Endothelial cell of umbilical vein (primary cell): ENCODE measurements around the gene LRRC53. TPM values are rescaled to one million over a fixed set of nuclear protein-coding genes. Genes with fewer than 3 reads are reported as not detected.

Experiments
- BruUV-seq: library from RNA; stranded (reverse); fragments of 400-500 nt; replicated peaks from 2 replicates; lab custom pipeline; 2021; lab: Mats Ljungman, UMichigan
- CTCF ChIA-PET: fragments of 300-600, 350-600 bp; sonication (Branson Sonifier 250); formaldehyde crosslinking; loops from one replicate; lab custom pipeline; 2021; ENCODE audit warnings: antibody characterized with exemption, inconsistent platforms; lab: Charles Lee
- POLR2A ChIA-PET: fragments of 300-600, 350-600 bp; sonication (Branson Sonifier 250); formaldehyde crosslinking; loops from one replicate; lab custom pipeline; 2021; ENCODE audit warnings: antibody characterized with exemption, inconsistent platforms; lab: Charles Lee
- DNase-seq: peaks from one replicate; pipeline ENCODE4 v3.0.0-alpha.2; 2011; ENCODE audit warnings: low read depth, low spot score
- FAIRE-seq: peaks from 2 replicates; lab custom pipeline; 2011; peaks lifted over from hg19 to GRCh38; lab: Jason Lieb, UNC
- H2AFZ ChIP-seq: 2 replicates; pipeline ENCODE4 v1.6.0; 2012; ENCODE audit warnings: low read depth, low read length, control low read depth, inconsistent platforms
- H3K27ac ChIP-seq: 2 replicates; pipeline ENCODE4 v1.5.1; 2011; ENCODE audit warnings: low read depth, mild to moderate bottlenecking, control low read depth, low read length, moderate library complexity; ENCODE audit not compliant: insufficient read depth
- H3K27me3 ChIP-seq, 2 experiments: 2 replicates each; pipeline versions ENCODE4 v1.6.0 to v1.6.1; 2011; ENCODE audit warnings: low read length in 2 of 2, mixed read lengths in 1 of 2; ENCODE audit not compliant: control insufficient read depth in 2 of 2, insufficient read depth in 2 of 2
- H3K36me3 ChIP-seq, 2 experiments: 2 replicates in 1 of 2; 3 replicates in 1 of 2; pipeline ENCODE4 v1.5.1; 2011; ENCODE audit warnings: low read length in 2 of 2, mild to moderate bottlenecking in 1 of 2, moderate library complexity in 1 of 2; ENCODE audit not compliant: control insufficient read depth in 2 of 2, insufficient read depth in 2 of 2; ENCODE audit errors: extremely low read depth in 1 of 2
- H3K4me1 ChIP-seq: 3 replicates; pipeline ENCODE4 v1.5.1; 2011; ENCODE audit warnings: mild to moderate bottlenecking, low read length; ENCODE audit not compliant: control insufficient read depth, insufficient read depth; ENCODE audit errors: extremely low read depth
- H3K4me2 ChIP-seq: 2 replicates; pipeline ENCODE4 v1.6.1; 2011; ENCODE audit warnings: low read length, control low read depth, mixed read lengths; ENCODE audit not compliant: insufficient read depth
- H3K4me3 ChIP-seq, 3 experiments: fragments of 200-600 bp in 1 of 3; sonication (generic), shearing (Covaris generic) in 1 of 3; replicated peaks in 1 of 3; 2 replicates each; pipeline ENCODE4 v1.5.1; 2011 to 2016; ENCODE audit warnings: control low read depth in 3 of 3, low read length in 3 of 3, mild to moderate bottlenecking in 2 of 3, inconsistent platforms in 1 of 3, low read depth in 1 of 3, moderate library complexity in 1 of 3; ENCODE audit not compliant: insufficient read depth in 1 of 3
- H3K79me2 ChIP-seq: 2 replicates; pipeline ENCODE4 v1.6.0; 2012; ENCODE audit warnings: low read length, inconsistent platforms; ENCODE audit not compliant: control insufficient read depth, insufficient read depth
- H3K9ac ChIP-seq: replicated peaks from 2 replicates; pipeline ENCODE3; 2011; ENCODE audit warnings: low read length, control low read depth; ENCODE audit not compliant: insufficient read depth; ENCODE audit errors: extremely low read depth
- H3K9me1 ChIP-seq: replicated peaks from 3 replicates; pipeline ENCODE4 v1.6.0; 2011; ENCODE audit warnings: mild to moderate bottlenecking, low read length; ENCODE audit not compliant: control insufficient read depth, insufficient read depth; ENCODE audit errors: extremely low read depth
- H3K9me3 ChIP-seq: replicated peaks from 2 replicates; pipeline ENCODE4 v1.5.1; 2012; ENCODE audit warnings: low read length, inconsistent platforms; ENCODE audit not compliant: control insufficient read depth, insufficient read depth
- H4K20me1 ChIP-seq: replicated peaks from 2 replicates; pipeline ENCODE3; 2011; ENCODE audit warnings: mild to moderate bottlenecking, low read length; ENCODE audit not compliant: control insufficient read depth, insufficient read depth; ENCODE audit errors: extremely low read depth
- EZH2 ChIP-seq: IDR thresholded peaks from 2 replicates; pipeline ENCODE4 v1.6.1; 2012; ENCODE audit warnings: borderline replicate concordance, low read depth, mild to moderate bottlenecking, moderate library complexity, low read length, inconsistent platforms; ENCODE audit not compliant: severe bottlenecking
- FOS ChIP-seq: IDR thresholded peaks from 2 replicates; pipeline ENCODE4 v1.6.1; 2011; ENCODE audit warnings: mild to moderate bottlenecking, low read length, moderate library complexity, borderline replicate concordance; ENCODE audit not compliant: insufficient read depth
- JUN ChIP-seq: IDR thresholded peaks from 2 replicates; pipeline ENCODE4 v1.6.1; 2011; ENCODE audit warnings: borderline replicate concordance, low read depth; ENCODE audit not compliant: insufficient read length, insufficient read depth
- MAX ChIP-seq: IDR thresholded peaks from 2 replicates; pipeline ENCODE4 v1.6.1; 2011; ENCODE audit not compliant: insufficient read depth, insufficient read length
- POLR2A ChIP-seq: IDR thresholded peaks from 2 replicates; pipeline ENCODE4 v1.6.1; 2012; ENCODE audit warnings: low read depth, mild to moderate bottlenecking, control low read depth, low read length
- POLR2AphosphoS5 ChIP-seq: IDR thresholded peaks from 2 replicates; pipeline ENCODE4 v1.6.1; 2012; ENCODE audit warnings: low read depth, mild to moderate bottlenecking, control low read depth, low read length, moderate library complexity; ENCODE audit not compliant: insufficient read depth
- dilution Hi-C: fragments of 300-500 bp; cut with MboI; formaldehyde crosslinking; loops from one replicate; pipeline ENCODE4 v1.15.0; 2019; ENCODE audit warnings: low sequenced_read_pairs; ENCODE audit not compliant: extremely low pct_ligation_motif_present
- intact Hi-C: fragments of 100-400 bp; cut with micrococcal nuclease; formaldehyde crosslinking; loops from one replicate; pipeline ENCODE4 v1.10.0; 2022
- polyA plus RNA-seq, 4 experiments: library from polyadenylated mRNA; depleted of rRNA in 3 of 4; stranded (reverse) in 3 of 4; unstranded in 1 of 4; fragments of >200 nt; gene quantifications; 2 replicates each; pipeline versions ENCODE4 v1.2.1 to v1.2.3, GENCODE V29; 2011 to 2012; ENCODE audit warnings: missing spikeins in 1 of 4
- total RNA-seq: library from RNA; stranded (reverse); gene quantifications from 2 replicates; pipeline ENCODE4 v1.2.3, GENCODE V29; 2021

LRRC53 gene
- total and polyA plus RNA-seq, 2 donors (not counting 3 experiments of a cell fraction or from before 2014, with no cell fraction given) = not detected

GRCh38 chr1:74478979-74479378, 33.4 kb downstream of the LRRC53 start:
- TF ChIP-seq POLR2AphosphoS5 = no peak
- TF ChIP-seq FOS = no peak
- no peak for TF ChIP-seq POLR2A
- no peak for TF ChIP-seq EZH2
- Histone ChIP-seq H3K4me1 (no peaks in the 10 kb centered on the region), H4K20me1 (no peaks in the 10 kb centered on the region), H3K27ac (no peak overlapping the region), H3K9me1 (no peaks in the 10 kb centered on the region), H3K4me2 (no peak overlapping the region), H3K79me2 (no peaks in the 10 kb centered on the region), H2AFZ (no peak overlapping the region), H3K36me3 (no peaks in the 10 kb centered on the region), H3K27me3 (no peaks in the 10 kb centered on the region), H3K9me3 (no peaks in the 10 kb centered on the region), H3K4me3 (no peak overlapping the region), H3K9ac (no peak overlapping the region)
- FAIRE-seq = no peak
- no TSS peak for BruUV-seq
- intact Hi-C loops (no loop called here), dilution Hi-C loops (no loop called here)
- no peak for DNase-seq
- ChIA-PET POLR2A (no interaction called here), CTCF (interaction anchor here (1.8 kb wide), 1 partner anchor 10 kb away, joined by 6 read pairs; no protein-coding TSS in a partner anchor)

- CTCF ChIA-PET = no interaction called here
These were observed 37.8 kb downstream of the LRRC53 start for GRCh38 chr1:74474585-74474984.

More at GRCh38 chr1:74474585-74474984, 37.8 kb downstream of the LRRC53 start:
- Histone ChIP-seq H3K9me3 (no peaks in the 10 kb centered on the region), H3K27ac (no peak overlapping the region), H3K4me3 (no peak overlapping the region), H3K36me3 (no peaks in the 10 kb centered on the region), H3K9me1 (no peaks in the 10 kb centered on the region), H3K4me1 (no peaks in the 10 kb centered on the region), H4K20me1 (no peaks in the 10 kb centered on the region), H3K27me3 (no peaks in the 10 kb centered on the region), H3K9ac (no peak overlapping the region), H3K79me2 (no peaks in the 10 kb centered on the region), H3K4me2 (no peak overlapping the region), H2AFZ (no peak overlapping the region)
- no peak for DNase-seq
- no peak for FAIRE-seq
- intact Hi-C loops = no loop called here
- dilution Hi-C loops = no loop called here
- TF ChIP-seq POLR2AphosphoS5 (no peak), FOS (no peak), JUN (no peak), EZH2 (no peak), MAX (no peak)
- no TSS peak for BruUV-seq
- POLR2A ChIA-PET = no interaction called here
